ENCODE results near the gene KRTAP12-3. TPM values are rescaled to one million over a fixed set of nuclear protein-coding genes. Genes with fewer than 3 reads are reported as not detected.

The KRTAP12-3 gene
- total RNA-seq, 2 experiments from 2014 or later: not detected

DNA sequence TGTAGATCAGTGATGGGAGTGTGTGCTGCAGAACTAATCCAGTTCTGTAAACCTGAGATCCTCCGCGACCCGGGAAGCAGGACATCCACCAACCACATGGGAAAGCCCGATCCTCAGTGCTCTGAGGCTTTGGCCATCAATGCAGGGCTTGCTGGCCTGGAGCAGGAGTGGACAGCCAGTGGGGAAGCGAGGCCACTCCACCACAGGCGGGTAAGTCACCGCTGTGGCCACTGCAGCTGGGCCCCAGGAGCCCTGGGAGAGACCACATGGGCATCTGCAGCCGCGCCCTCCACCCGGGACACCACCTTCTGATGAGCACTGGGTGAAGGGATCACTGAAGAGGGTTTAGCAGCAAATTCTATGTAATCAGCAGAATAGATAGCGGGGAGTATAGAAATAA, 23.4 kb downstream of the KRTAP12-3 start:
- Histone ChIP-seq H3K79me2 (ENCODE audit: insufficient read depth, low read depth, low read length) (no peaks in the 10 kb centered on the region), H3K36me3 (ENCODE audit: insufficient read depth, low read length) (no peaks in the 10 kb centered on the region), H3K9me3 (ENCODE audit: low read length) (no peaks in the 10 kb centered on the region), H2AFZ (ENCODE audit: low read length) (no peak overlapping the region), H3K4me1 (ENCODE audit: insufficient read depth, low read length, poor library complexity, severe bottlenecking) (no peaks in the 10 kb centered on the region), H3K27ac (ENCODE audit: low read depth, low read length, poor library complexity, severe bottlenecking) (no peak overlapping the region), H3K4me3 (ENCODE audit: low read depth, low read length, poor library complexity, severe bottlenecking) (no peak overlapping the region), H3K9me2 (ENCODE audit: insufficient read depth, low read length) (no peaks in the 10 kb centered on the region), H3K4me2 (ENCODE audit: low read length) (no peak overlapping the region), H4K20me1 (ENCODE audit: insufficient read depth, low read length) (no peaks in the 10 kb centered on the region)
- TF ChIP-seq, protein P1, sequence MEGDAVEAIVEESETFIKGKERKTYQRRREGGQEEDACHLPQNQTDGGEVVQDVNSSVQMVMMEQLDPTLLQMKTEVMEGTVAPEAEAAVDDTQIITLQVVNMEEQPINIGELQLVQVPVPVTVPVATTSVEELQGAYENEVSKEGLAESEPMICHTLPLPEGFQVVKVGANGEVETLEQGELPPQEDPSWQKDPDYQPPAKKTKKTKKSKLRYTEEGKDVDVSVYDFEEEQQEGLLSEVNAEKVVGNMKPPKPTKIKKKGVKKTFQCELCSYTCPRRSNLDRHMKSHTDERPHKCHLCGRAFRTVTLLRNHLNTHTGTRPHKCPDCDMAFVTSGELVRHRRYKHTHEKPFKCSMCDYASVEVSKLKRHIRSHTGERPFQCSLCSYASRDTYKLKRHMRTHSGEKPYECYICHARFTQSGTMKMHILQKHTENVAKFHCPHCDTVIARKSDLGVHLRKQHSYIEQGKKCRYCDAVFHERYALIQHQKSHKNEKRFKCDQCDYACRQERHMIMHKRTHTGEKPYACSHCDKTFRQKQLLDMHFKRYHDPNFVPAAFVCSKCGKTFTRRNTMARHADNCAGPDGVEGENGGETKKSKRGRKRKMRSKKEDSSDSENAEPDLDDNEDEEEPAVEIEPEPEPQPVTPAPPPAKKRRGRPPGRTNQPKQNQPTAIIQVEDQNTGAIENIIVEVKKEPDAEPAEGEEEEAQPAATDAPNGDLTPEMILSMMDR (conservative IDR thresholded peaks at IDR 0.05; ENCODE audit: low read length): no peak
- no peak for TF ChIP-seq EZH2phosphoT487 (IDR thresholded peaks at IDR 0.05; ENCODE audit: borderline replicate concordance, low read depth, low read length)
- DNase-seq (ENCODE audit: low spot score): no peak
- ChIA-PET POLR2A (no interaction called here), CTCF (ENCODE audit: unreplicated experiment) (interaction anchor here (0.6 kb wide), 1 partner anchor 1130 kb away, joined by 4 read pairs; no protein-coding TSS in a partner anchor)
- intact Hi-C loops (cut with micrococcal nuclease; ENCODE audit: unreplicated experiment): no loop called here
- no TSS peak for BruUV-seq (replicated peaks)

DNA sequence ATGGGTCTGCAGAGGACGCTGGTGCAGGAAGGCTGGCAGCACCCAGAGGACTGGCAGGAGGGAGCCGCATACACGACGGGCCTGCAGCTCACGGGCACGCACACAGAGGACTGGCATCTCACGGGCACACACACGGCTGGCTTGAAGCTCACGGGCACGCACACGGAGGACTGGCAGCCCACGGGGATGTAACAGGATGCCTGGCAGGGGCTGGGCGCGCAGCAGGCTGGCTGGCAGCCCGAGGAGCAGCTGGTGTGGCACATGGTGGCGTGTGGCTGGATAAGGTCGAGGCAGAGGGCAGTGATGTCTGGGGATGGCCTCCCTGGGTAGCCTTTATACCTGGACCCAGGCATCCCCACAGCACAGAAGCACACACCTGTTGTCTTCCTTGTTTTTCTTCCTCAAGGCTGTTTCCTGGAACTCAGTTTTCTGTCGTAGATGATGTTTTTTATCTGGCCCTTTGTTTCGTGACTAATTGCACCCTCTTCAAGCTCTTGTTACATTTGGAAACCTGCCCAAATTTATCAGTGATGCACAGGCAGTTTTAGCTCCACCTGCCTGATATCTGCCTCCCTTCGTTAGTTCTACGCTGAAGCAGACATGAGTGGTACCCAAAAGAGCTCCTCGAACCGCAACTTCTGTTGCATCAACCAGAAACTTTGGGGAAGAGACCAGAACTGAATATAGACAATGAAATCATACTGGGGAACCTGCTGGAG, 24.3 kb downstream of the KRTAP12-3 start, which contains the start of gene KRTAP12-1:
KRTAP12-1 (minus strand) TSS at position 303 of the 719 bp plus-strand sequence; CDS start at position 263, 40 bp downstream.
- intact Hi-C loops (cut with micrococcal nuclease; ENCODE audit: unreplicated experiment): no loop called here
- Histone ChIP-seq H3K4me3 (ENCODE audit: low read depth, low read length, poor library complexity, severe bottlenecking) (no peak within 1 kb of the TSS), H3K36me3 (ENCODE audit: insufficient read depth, low read length) (no peaks in the 10 kb centered on the region), H3K9me3 (ENCODE audit: low read length) (no peaks in the 10 kb centered on the region), H3K4me2 (ENCODE audit: low read length) (no peak within 1 kb of the TSS), H3K4me1 (ENCODE audit: insufficient read depth, low read length, poor library complexity, severe bottlenecking) (no peaks in the 10 kb centered on the region), H3K79me2 (ENCODE audit: insufficient read depth, low read depth, low read length) (no peaks in the 10 kb centered on the region), H3K27ac (ENCODE audit: low read depth, low read length, poor library complexity, severe bottlenecking) (no peak within 1 kb of the TSS), H4K20me1 (ENCODE audit: insufficient read depth, low read length) (no peaks in the 10 kb centered on the region), H3K9me2 (ENCODE audit: insufficient read depth, low read length) (no peaks in the 10 kb centered on the region), H2AFZ (ENCODE audit: low read length) (no peak within 1 kb of the TSS)
- ChIA-PET POLR2A (interaction anchor here (0.6 kb wide), 1 partner anchor 18 kb away, joined by 3 read pairs; no protein-coding TSS in a partner anchor), CTCF (ENCODE audit: unreplicated experiment) (interaction anchor here (0.6 kb wide), 1 partner anchor 1129 kb away, joined by 4 read pairs; no protein-coding TSS in a partner anchor)
- no TSS peak for BruUV-seq (replicated peaks)
- TF ChIP-seq EZH2phosphoT487 (IDR thresholded peaks at IDR 0.05; ENCODE audit: borderline replicate concordance, low read depth, low read length): no peak
- TF ChIP-seq, protein P1 (conservative IDR thresholded peaks at IDR 0.05; ENCODE audit: low read length): no peak
- no peak for DNase-seq (ENCODE audit: low spot score)

GRCh38 chr21:44682580-44683151, 24.9 kb downstream of the KRTAP12-3 start:
- DNase-seq (ENCODE audit: low spot score): no peak
- no peaks in the 10 kb centered on the region for H4K20me1 ChIP-seq (ENCODE audit: insufficient read depth, low read length)
- H3K36me3 ChIP-seq (ENCODE audit: insufficient read depth, low read length): no peaks in the 10 kb centered on the region
- TF ChIP-seq, protein P1 (conservative IDR thresholded peaks at IDR 0.05; ENCODE audit: low read length): no peak
- TF ChIP-seq EZH2phosphoT487 (IDR thresholded peaks at IDR 0.05; ENCODE audit: borderline replicate concordance, low read depth, low read length): no peak
- no peaks in the 10 kb centered on the region for H3K9me2 ChIP-seq (ENCODE audit: insufficient read depth, low read length)
- H3K4me3 ChIP-seq (ENCODE audit: low read depth, low read length, poor library complexity, severe bottlenecking): no peak overlapping the region
- H2AFZ ChIP-seq (ENCODE audit: low read length): no peak overlapping the region
- intact Hi-C loops (cut with micrococcal nuclease; ENCODE audit: unreplicated experiment): no loop called here
- H3K79me2 ChIP-seq (ENCODE audit: insufficient read depth, low read depth, low read length): no peaks in the 10 kb centered on the region
- no peak overlapping the region for H3K4me2 ChIP-seq (ENCODE audit: low read length)
- no peaks in the 10 kb centered on the region for H3K4me1 ChIP-seq (ENCODE audit: insufficient read depth, low read length, poor library complexity, severe bottlenecking)
- CTCF ChIA-PET (ENCODE audit: unreplicated experiment): no interaction called here
- H3K9me3 ChIP-seq (ENCODE audit: low read length): no peaks in the 10 kb centered on the region
- no TSS peak for BruUV-seq (replicated peaks)
- POLR2A ChIA-PET: no interaction called here
- no peak overlapping the region for H3K27ac ChIP-seq (ENCODE audit: low read depth, low read length, poor library complexity, severe bottlenecking)

Measured in OCI-LY7 (cell line).